PC-3 (cell line): ENCODE measurements around the gene HIRA. TPM values are rescaled to one million over a fixed set of nuclear protein-coding genes. Genes with fewer than 3 reads are reported as not detected.

Source experiments
- ATAC-seq: fragments of 200-7000 bp; cut with Tn5 transposase; 2 replicates; pipeline ENCODE4 v1.9.1; 2020; ENCODE audit warnings: mild to moderate bottlenecking, moderate library complexity
- BruUV-seq: library from RNA; stranded (reverse); fragments of 400-500 nt; replicated peaks from 2 replicates; lab custom pipeline; 2021; lab: Mats Ljungman, UMichigan
- CTCF ChIA-PET: fragments of 300-600 bp; sonication (Branson Sonifier 250); formaldehyde crosslinking; loops from one replicate; lab custom pipeline; 2022; ENCODE audit warnings: antibody characterized with exemption; lab: Charles Lee
- POLR2A ChIA-PET: fragments of 300-600 bp; sonication (Branson Sonifier 250); formaldehyde crosslinking; loops from one replicate; lab custom pipeline; 2022; ENCODE audit warnings: antibody characterized with exemption; ENCODE audit not compliant: unreplicated experiment; lab: Charles Lee
- DNase-seq: peaks from one replicate; pipeline ENCODE4 v3.0.0-alpha.2; 2015
- H2AFZ ChIP-seq: fragments of 300-600 bp; sonication (generic); 2 replicates; pipeline ENCODE4 v1.6.0; 2016; ENCODE audit warnings: antibody characterized with exemption, low read length
- H3F3A ChIP-seq: fragments of 300-600 bp; sonication (generic); one replicate; pipeline ENCODE4 v1.6.0; 2017; ENCODE audit warnings: antibody characterized with exemption, low read length, control low read depth, mild to moderate bottlenecking; ENCODE audit not compliant: unreplicated experiment
- H3K27ac ChIP-seq: fragments of 300-600 bp; sonication (generic); 2 replicates; pipeline ENCODE4 v1.5.1; 2016; ENCODE audit warnings: mild to moderate bottlenecking, low read length
- H3K27me3 ChIP-seq: fragments of 300-600 bp; sonication (generic); 2 replicates; pipeline ENCODE4 v1.6.1; 2016; ENCODE audit warnings: low read length, mixed read lengths
- H3K36me3 ChIP-seq: fragments of 300-600 bp; sonication (generic); 2 replicates; pipeline ENCODE4 v1.6.1; 2016; ENCODE audit warnings: low read depth, mixed run types, low read length, mixed read lengths
- H3K4me1 ChIP-seq: fragments of 300-600 bp; sonication (generic); 2 replicates; pipeline ENCODE4 v1.5.1; 2016; ENCODE audit warnings: low read length; ENCODE audit not compliant: insufficient read depth
- H3K4me2 ChIP-seq: fragments of 300-600 bp; sonication (generic); 2 replicates; pipeline ENCODE4 v1.6.0; 2016; ENCODE audit warnings: low read length
- H3K4me3 ChIP-seq: fragments of 300-600 bp; sonication (generic); 2 replicates; pipeline ENCODE4 v1.5.1; 2016; ENCODE audit warnings: mild to moderate bottlenecking, low read length, mixed read lengths
- H3K79me2 ChIP-seq: fragments of 300-600 bp; sonication (generic); 2 replicates; pipeline ENCODE4 v1.6.1; 2017; ENCODE audit warnings: low read length, mixed read lengths
- H3K9ac ChIP-seq: fragments of 300-600 bp; sonication (generic); 2 replicates; pipeline ENCODE4 v1.6.0; 2016; ENCODE audit warnings: mild to moderate bottlenecking, low read length
- H3K9me2 ChIP-seq: fragments of 300-600 bp; sonication (generic); replicated peaks from 2 replicates; pipeline ENCODE4 v1.6.1; 2016; ENCODE audit warnings: mixed run types, low read length, mixed read lengths
- H3K9me3 ChIP-seq: fragments of 300-600 bp; sonication (generic); 2 replicates; pipeline ENCODE4 v1.6.1; 2016; ENCODE audit warnings: low read length, mixed read lengths
- H4K20me1 ChIP-seq: fragments of 300-600 bp; sonication (generic); 2 replicates; pipeline ENCODE4 v1.6.1; 2016; ENCODE audit warnings: low read length, mixed read lengths
- EZH2 ChIP-seq: fragments of 300-600 bp; sonication (generic); IDR thresholded peaks from one replicate; pipeline ENCODE4 v1.6.1; 2017; ENCODE audit warnings: antibody characterized with exemption, mild to moderate bottlenecking, low read length; ENCODE audit not compliant: unreplicated experiment
- EZH2phosphoT487 ChIP-seq: fragments of 300-600 bp; sonication (generic); IDR thresholded peaks from 2 replicates; pipeline ENCODE4 v1.6.1; 2018; ENCODE audit warnings: mild to moderate bottlenecking, antibody characterized with exemption, low read length, borderline replicate concordance
- intact Hi-C: fragments of 100-400 bp; cut with micrococcal nuclease; formaldehyde crosslinking; loops from 2 replicates; pipeline ENCODE4 v1.9.0; 2023
- total RNA-seq: library from RNA; depleted of rRNA; stranded (reverse); fragments of >200 nt; gene quantifications from 2 replicates; pipeline ENCODE4 v1.2.3, GENCODE V29; 2014
- TF ChIP-seq, protein P1 (sequence below): fragments of 300-600 bp; sonication (generic); conservative IDR thresholded peaks from 2 replicates; pipeline ENCODE4 v1.5.1; 2017; ENCODE audit warnings: antibody characterized with exemption, low read depth, mild to moderate bottlenecking, low read length

The HIRA gene
- total RNA-seq, 1 experiment from 2014 or later = 12.4 TPM

DNA sequence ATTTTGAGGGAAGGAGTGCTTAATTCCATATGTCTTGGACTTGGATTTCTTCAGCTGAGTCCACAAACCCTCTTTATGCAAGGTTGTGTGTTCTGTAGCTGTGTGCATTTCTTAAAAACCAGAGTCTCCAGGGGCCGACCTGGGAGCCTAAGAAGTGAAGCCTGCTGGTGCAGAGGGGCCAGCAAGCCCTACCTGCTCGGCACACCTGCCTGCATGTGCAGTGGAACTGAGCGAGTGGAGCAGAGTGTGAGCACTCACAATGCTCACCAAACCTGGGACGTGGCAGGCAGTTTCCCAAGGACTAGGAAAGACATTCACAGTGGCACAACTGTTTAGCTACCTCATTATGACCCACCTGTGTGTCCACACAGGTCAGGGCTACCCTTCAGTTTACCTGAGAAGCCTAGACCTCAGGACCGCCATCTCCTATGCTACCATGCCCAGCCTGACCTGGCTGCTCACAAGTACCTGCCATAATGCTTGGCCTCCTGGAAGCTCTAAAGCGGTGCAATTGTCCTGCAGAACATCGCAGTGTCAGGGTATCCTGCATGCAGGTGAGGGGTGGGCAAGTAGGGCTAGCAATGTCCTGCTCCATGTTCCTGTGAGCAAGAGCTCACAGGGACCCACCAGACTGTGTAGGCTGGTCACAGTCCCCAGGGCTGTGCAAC, 12.1 kb upstream of the HIRA start:
- Histone ChIP-seq H3K4me1 (peaks cover 12% of the 10 kb centered on the region), H3K27ac (no peak overlapping the region), H3K9ac (no peak overlapping the region), H4K20me1 (no peaks in the 10 kb centered on the region), H3K36me3 (no peaks in the 10 kb centered on the region; the same call in 1 of the 2 replicates), H3K27me3 (no peaks in the 10 kb centered on the region), H2AFZ (no peak overlapping the region), H3K9me3 (no peaks in the 10 kb centered on the region), H3K79me2 (peaks cover 57% of the 10 kb centered on the region), H3F3A (no peaks in the 10 kb centered on the region), H3K4me3 (no peak overlapping the region), H3K9me2 (no peaks in the 10 kb centered on the region), H3K4me2 (no peak overlapping the region)
- intact Hi-C loops = no loop called here
- ATAC-seq (no peak), DNase-seq (no peak)
- TF ChIP-seq, protein P1, sequence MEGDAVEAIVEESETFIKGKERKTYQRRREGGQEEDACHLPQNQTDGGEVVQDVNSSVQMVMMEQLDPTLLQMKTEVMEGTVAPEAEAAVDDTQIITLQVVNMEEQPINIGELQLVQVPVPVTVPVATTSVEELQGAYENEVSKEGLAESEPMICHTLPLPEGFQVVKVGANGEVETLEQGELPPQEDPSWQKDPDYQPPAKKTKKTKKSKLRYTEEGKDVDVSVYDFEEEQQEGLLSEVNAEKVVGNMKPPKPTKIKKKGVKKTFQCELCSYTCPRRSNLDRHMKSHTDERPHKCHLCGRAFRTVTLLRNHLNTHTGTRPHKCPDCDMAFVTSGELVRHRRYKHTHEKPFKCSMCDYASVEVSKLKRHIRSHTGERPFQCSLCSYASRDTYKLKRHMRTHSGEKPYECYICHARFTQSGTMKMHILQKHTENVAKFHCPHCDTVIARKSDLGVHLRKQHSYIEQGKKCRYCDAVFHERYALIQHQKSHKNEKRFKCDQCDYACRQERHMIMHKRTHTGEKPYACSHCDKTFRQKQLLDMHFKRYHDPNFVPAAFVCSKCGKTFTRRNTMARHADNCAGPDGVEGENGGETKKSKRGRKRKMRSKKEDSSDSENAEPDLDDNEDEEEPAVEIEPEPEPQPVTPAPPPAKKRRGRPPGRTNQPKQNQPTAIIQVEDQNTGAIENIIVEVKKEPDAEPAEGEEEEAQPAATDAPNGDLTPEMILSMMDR = no peak
- TF ChIP-seq EZH2 (no peak), EZH2phosphoT487 (no peak)
- ChIA-PET CTCF (no interaction called here), POLR2A (interaction anchor here (0.5 kb wide), 1 partner anchor 20 kb away, joined by 4 read pairs; no protein-coding TSS in a partner anchor)
- no TSS peak for BruUV-seq

DNA sequence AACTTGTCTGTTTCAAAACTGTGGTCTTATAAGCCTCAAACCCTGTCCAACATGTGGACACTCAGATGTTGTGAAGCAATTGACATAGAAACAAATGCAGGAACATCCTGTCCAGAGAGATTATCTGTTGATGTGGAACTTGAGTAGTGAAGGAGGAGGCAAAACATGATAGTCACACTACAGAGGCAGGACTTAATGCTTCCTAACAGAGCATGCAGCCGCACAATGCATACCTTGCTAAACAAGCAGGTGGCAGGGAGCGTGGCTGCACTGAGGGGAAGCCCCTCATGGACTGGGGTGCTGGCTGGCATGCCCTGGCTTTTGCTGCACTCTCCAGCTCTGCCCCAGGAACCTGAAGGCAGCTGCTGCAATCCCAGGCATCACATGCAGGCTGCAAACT, 10.6 kb upstream of the HIRA start:
- TF ChIP-seq EZH2 = no peak
- TF ChIP-seq, protein P1 = no peak
- TF ChIP-seq EZH2phosphoT487 = no peak
- CTCF ChIA-PET = no interaction called here
- Histone ChIP-seq H3K27me3 (no peaks in the 10 kb centered on the region), H3K27ac (no peak overlapping the region), H3K4me3 (no peak overlapping the region), H4K20me1 (no peaks in the 10 kb centered on the region), H3K4me2 (no peak overlapping the region), H3K9me3 (no peaks in the 10 kb centered on the region), H3K4me1 (peaks cover 6% of the 10 kb centered on the region), H2AFZ (no peak overlapping the region), H3K36me3 (no peaks in the 10 kb centered on the region; the same call in 1 of the 2 replicates), H3K79me2 (peaks cover 56% of the 10 kb centered on the region), H3K9ac (no peak overlapping the region), H3K9me2 (no peaks in the 10 kb centered on the region), H3F3A (no peaks in the 10 kb centered on the region)
- ATAC-seq = no peak
- POLR2A ChIA-PET = no interaction called here
- no peak for DNase-seq
- BruUV-seq = no TSS peak
- intact Hi-C loops = no loop called here

GRCh38 chr22:19440411-19441195, 9.1 kb upstream of the HIRA start:
- no TSS peak for BruUV-seq
- no peak overlapping the region for H3K9ac ChIP-seq
- POLR2A ChIA-PET = no interaction called here

More at GRCh38 chr22:19440411-19441195, 9.1 kb upstream of the HIRA start:
- H3K9me2 ChIP-seq = no peaks in the 10 kb centered on the region
- no peaks in the 10 kb centered on the region; the same call in 1 of the 2 replicates for H3K36me3 ChIP-seq
- CTCF ChIA-PET = no interaction called here
- H3K79me2 ChIP-seq = peaks cover 41% of the 10 kb centered on the region
- H3K9me3 ChIP-seq = no peaks in the 10 kb centered on the region
- no peak overlapping the region for H2AFZ ChIP-seq
- intact Hi-C loops = no loop called here
- no peak overlapping the region for H3K4me2 ChIP-seq
- no peaks in the 10 kb centered on the region for H3K27me3 ChIP-seq
- ATAC-seq = no peak
- no peak overlapping the region for H3K4me3 ChIP-seq
- H3F3A ChIP-seq = no peaks in the 10 kb centered on the region
- no peaks in the 10 kb centered on the region for H3K4me1 ChIP-seq
- no peak for DNase-seq
- TF ChIP-seq, protein P1 = no peak
- no peak for TF ChIP-seq EZH2
- TF ChIP-seq EZH2phosphoT487 = no peak
- H4K20me1 ChIP-seq = no peaks in the 10 kb centered on the region
- no peak overlapping the region for H3K27ac ChIP-seq
